A549 (cell line): ENCODE data around the gene POLR2L. TPM values are rescaled to one million over a fixed set of nuclear protein-coding genes. Genes with fewer than 3 reads are reported as not detected.

Experiments used
- ATAC-seq, 2 experiments: fragments of 200-7000 bp in 1 of 2; fragments of >200 bp in 1 of 2; cut with Nextera tagmentation in 1 of 2; cut with Tn5 transposase in 1 of 2; 3 replicates each; pipeline versions ENCODE4 v1.8.0 to v1.9.1; 2018 to 2020; ENCODE audit warnings: mild to moderate bottlenecking in 1 of 2, moderate library complexity in 1 of 2
- CTCF ChIA-PET: fragments of 300-600 bp; sonication (Branson Sonifier 250); formaldehyde crosslinking; extraction: SDS; loops from one replicate; lab custom pipeline; 2021; ENCODE audit warnings: antibody characterized with exemption, inconsistent platforms; lab: Yijun Ruan, JAX
- POLR2A ChIA-PET: fragments of 350-600 bp; formaldehyde crosslinking; extraction: SDS; loops from one replicate; lab custom pipeline; 2021; ENCODE audit warnings: antibody characterized with exemption, inconsistent platforms; lab: Yijun Ruan, JAX
- DNase-seq, 2 experiments: peaks; one replicate each; pipeline versions ENCODE4 v3.0.0 to v3.0.0-alpha.2; 2011 to 2016; ENCODE audit warnings: low read depth in 1 of 2, low spot score in 1 of 2
- FAIRE-seq: peaks from 2 replicates; lab custom pipeline; 2011; peaks lifted over from hg19 to GRCh38; lab: Jason Lieb, UNC
- H3K27ac ChIP-seq, 2 experiments: fragments of >200 bp; sonication (Bioruptor Twin); formaldehyde crosslinking; 3 replicates each; pipeline ENCODE4 v1.5.1; 2016 to 2017
- H3K4me1 ChIP-seq: fragments of >200 bp; sonication (Bioruptor Twin); formaldehyde crosslinking; 3 replicates; pipeline ENCODE4 v1.6.1; 2016
- H3K4me2 ChIP-seq: fragments of >200 bp; sonication (Bioruptor Twin); formaldehyde crosslinking; 3 replicates; pipeline ENCODE4 v1.6.1; 2016
- H3K4me3 ChIP-seq: fragments of >200 bp; sonication (Bioruptor Twin); formaldehyde crosslinking; 3 replicates; pipeline ENCODE4 v1.5.1; 2016
- H3K9me3 ChIP-seq: fragments of >200 bp; sonication (Bioruptor Twin); formaldehyde crosslinking; 3 replicates; pipeline ENCODE4 v1.6.1; 2016
- ATOH8 ChIP-seq: fragments of 250-450 bp; sonication (Bioruptor Pico); IDR thresholded peaks from 2 replicates; pipeline ENCODE4 v1.5.0; 2020; ENCODE audit warnings: low read depth, mild to moderate bottlenecking, moderate library complexity
- BCL3 ChIP-seq: fragments of >200 bp; sonication (Bioruptor Twin); formaldehyde crosslinking; IDR thresholded peaks from 3 replicates; pipeline ENCODE4 v1.6.1; 2016
- CBX2 ChIP-seq: fragments of 200-600 bp; sonication (generic); IDR thresholded peaks from 2 replicates; pipeline ENCODE4 v1.6.1; 2016; ENCODE audit warnings: low read depth, mild to moderate bottlenecking, borderline replicate concordance
- CBX8 ChIP-seq: fragments of 200-600 bp; sonication (generic); IDR thresholded peaks from 2 replicates; pipeline ENCODE4 v1.6.1; 2016
- CTCF ChIP-seq: fragments of >200 bp; sonication (Bioruptor Twin); formaldehyde crosslinking; IDR thresholded peaks from 3 replicates; pipeline ENCODE4 v1.5.1; 2016
- EHF ChIP-seq: fragments of 250-450 bp; sonication (Bioruptor Pico); IDR thresholded peaks from 2 replicates; pipeline ENCODE4 v1.5.0; 2020; ENCODE audit warnings: mild to moderate bottlenecking
- EHMT2 ChIP-seq: fragments of 200-600 bp; sonication (generic); IDR thresholded peaks from 2 replicates; pipeline ENCODE4 v1.6.1; 2016; ENCODE audit warnings: antibody characterized with exemption, low read depth, mild to moderate bottlenecking, moderate library complexity
- ELK1 ChIP-seq: fragments of 150-350 bp; IDR thresholded peaks from 2 replicates; pipeline ENCODE4 v1.6.1; 2014; ENCODE audit warnings: low read depth, mild to moderate bottlenecking, low read length
- EP300 ChIP-seq, 2 experiments: fragments of >200 bp; sonication (Bioruptor Twin); formaldehyde crosslinking; IDR thresholded peaks; 2 replicates in 1 of 2; 3 replicates in 1 of 2; pipeline ENCODE4 v1.6.1; 2016 to 2017
- ESRRA ChIP-seq: fragments of 150-350 bp; IDR thresholded peaks from 2 replicates; pipeline ENCODE4 v1.6.1; 2014; ENCODE audit warnings: mild to moderate bottlenecking, low read length, borderline replicate concordance
- FOSB ChIP-seq: fragments of 250-450 bp; sonication (Bioruptor Pico); IDR thresholded peaks from 2 replicates; pipeline ENCODE4 v1.5.0; 2020; ENCODE audit warnings: mild to moderate bottlenecking, moderate library complexity
- FOSL2 ChIP-seq, 2 experiments: fragments of 450-650 bp in 1 of 2; fragments of >200 bp in 1 of 2; sonication (Bioruptor Twin) in 1 of 2; formaldehyde crosslinking; IDR thresholded peaks; 2 replicates each; pipeline versions ENCODE4 v1.5.0 to v1.6.1; 2016 to 2020; ENCODE audit warnings: mild to moderate bottlenecking in 1 of 2, moderate library complexity in 1 of 2
- FOXS1 ChIP-seq: fragments of 250-450 bp; sonication (Bioruptor Pico); IDR thresholded peaks from 2 replicates; pipeline ENCODE4 v1.5.0; 2020; ENCODE audit warnings: mild to moderate bottlenecking, moderate library complexity
- GATA3 ChIP-seq: IDR thresholded peaks from 2 replicates; pipeline ENCODE4 v1.6.1; 2012; ENCODE audit warnings: borderline replicate concordance
- HDAC2 ChIP-seq: fragments of 200-600 bp; sonication (generic); IDR thresholded peaks from 2 replicates; pipeline ENCODE4 v1.6.1; 2016
- HES2 ChIP-seq: fragments of >200 bp; sonication (Bioruptor Twin); formaldehyde crosslinking; IDR thresholded peaks from 2 replicates; pipeline ENCODE4 v1.6.1; 2016
- HEYL ChIP-seq: fragments of 250-450 bp; sonication (Bioruptor Pico); IDR thresholded peaks from 2 replicates; pipeline ENCODE4 v1.8.0; 2021; ENCODE audit warnings: mild to moderate bottlenecking, moderate library complexity
- HOXA7 ChIP-seq: fragments of 250-450 bp; sonication (Bioruptor Pico); IDR thresholded peaks from 2 replicates; pipeline ENCODE4 v1.5.0; 2020; ENCODE audit warnings: mild to moderate bottlenecking, moderate library complexity
- HOXB13 ChIP-seq: fragments of 250-450 bp; sonication (Bioruptor Pico); IDR thresholded peaks from 2 replicates; pipeline ENCODE4 v1.5.0; 2020; ENCODE audit warnings: low read depth, mild to moderate bottlenecking, moderate library complexity
- JUN ChIP-seq, 2 experiments: fragments of >200 bp; sonication (Bioruptor Twin); formaldehyde crosslinking; IDR thresholded peaks; 2 replicates in 1 of 2; 3 replicates in 1 of 2; pipeline ENCODE4 v1.6.1; 2016 to 2017
- JUNB ChIP-seq: fragments of >200 bp; sonication (Bioruptor Twin); formaldehyde crosslinking; IDR thresholded peaks from 2 replicates; pipeline ENCODE4 v1.6.1; 2016
- KDM1A ChIP-seq: fragments of 200-600 bp; sonication (generic); IDR thresholded peaks from 2 replicates; pipeline ENCODE4 v1.6.1; 2016; ENCODE audit warnings: low read depth, mild to moderate bottlenecking
- KDM5A ChIP-seq: fragments of 200-600 bp; sonication (generic); IDR thresholded peaks from 2 replicates; pipeline ENCODE4 v1.6.1; 2016; ENCODE audit warnings: antibody characterized with exemption, mild to moderate bottlenecking
- MAFK ChIP-seq: fragments of 450-650 bp; IDR thresholded peaks from 2 replicates; pipeline ENCODE4 v1.6.1; 2014; ENCODE audit not compliant: partially characterized antibody
- NPAS2 ChIP-seq: fragments of 250-450 bp; sonication (Bioruptor Pico); IDR thresholded peaks from 2 replicates; pipeline ENCODE4 v1.8.0; 2022; ENCODE audit warnings: mild to moderate bottlenecking, moderate library complexity, borderline replicate concordance
- NR3C1 ChIP-seq: fragments of >200 bp; sonication (Bioruptor Twin); formaldehyde crosslinking; IDR thresholded peaks from 3 replicates; pipeline ENCODE4 v1.6.1; 2017
- PBX3 ChIP-seq: IDR thresholded peaks from 2 replicates; pipeline ENCODE4 v1.6.1; 2012
- PHF8 ChIP-seq: fragments of 200-600 bp; sonication (generic); IDR thresholded peaks from 2 replicates; pipeline ENCODE4 v1.6.1; 2016; ENCODE audit warnings: low read depth, mild to moderate bottlenecking, antibody characterized with exemption, moderate library complexity, borderline replicate concordance
- POLR2A ChIP-seq: IDR thresholded peaks from 2 replicates; pipeline ENCODE4 v1.6.1; 2012; ENCODE audit warnings: mild to moderate bottlenecking, low read length
- POLR2AphosphoS2 ChIP-seq: conservative IDR thresholded peaks from 2 replicates; pipeline ENCODE4 v1.6.1; 2012; ENCODE audit warnings: low read length, improper control_type of control experiment, inconsistent platforms
- RARB ChIP-seq: fragments of 250-450 bp; sonication (Bioruptor Pico); IDR thresholded peaks from 2 replicates; pipeline ENCODE4 v1.8.0; 2021; ENCODE audit warnings: mild to moderate bottlenecking, moderate library complexity
- RCOR1 ChIP-seq: fragments of 150-350 bp; IDR thresholded peaks from 2 replicates; pipeline ENCODE4 v1.6.1; 2014; ENCODE audit warnings: antibody characterized with exemption, low read length, low read depth
- RFX5 ChIP-seq: fragments of 450-650 bp; IDR thresholded peaks from 2 replicates; pipeline ENCODE4 v1.7.1; 2014; ENCODE audit warnings: antibody characterized with exemption, mild to moderate bottlenecking, moderate library complexity
- RNF2 ChIP-seq: fragments of 200-600 bp; sonication (generic); IDR thresholded peaks from 2 replicates; pipeline ENCODE4 v1.6.1; 2016; ENCODE audit warnings: low read depth, mild to moderate bottlenecking, antibody characterized with exemption, moderate library complexity, borderline replicate concordance
- SREBF2 ChIP-seq: fragments of 450-650 bp; IDR thresholded peaks from 2 replicates; pipeline ENCODE4 v1.6.1; 2014; ENCODE audit warnings: mild to moderate bottlenecking, moderate library complexity
- TFCP2L1 ChIP-seq: fragments of 250-450 bp; sonication (Bioruptor Pico); IDR thresholded peaks from 2 replicates; pipeline ENCODE4 v1.5.0; 2021; ENCODE audit warnings: mild to moderate bottlenecking
- TP53 ChIP-seq: fragments of 250-450 bp; sonication (Bioruptor Pico); IDR thresholded peaks from 2 replicates; pipeline ENCODE4 v1.5.0; 2021; ENCODE audit warnings: mild to moderate bottlenecking, moderate library complexity
- ZSCAN20 ChIP-seq: fragments of 250-450 bp; sonication (Bioruptor Pico); IDR thresholded peaks from 2 replicates; pipeline ENCODE4 v1.8.0; 2022; ENCODE audit warnings: mild to moderate bottlenecking, moderate library complexity
- WGBS: methylation state at CpG from one replicate; pipeline ENCODE4 v1.1.6; 2017; ENCODE audit errors: missing lambda C conversion rate; 5-methylcytosine and 5-hydroxymethylcytosine counted together
- polyA plus RNA-seq, 4 experiments: library from polyadenylated mRNA; depleted of rRNA in 3 of 4; stranded (reverse); fragments of >200 nt; fragmentation: RNase III in 1 of 4; extraction: RNeasy Plus Mini Kit Qiagen cat#74134 plus additional on column Dnase treatment in 1 of 4; gene quantifications; 2 replicates in 3 of 4; 3 replicates in 1 of 4; pipeline ENCODE4 v1.2.3, GENCODE V29; 2011 to 2017

The POLR2L gene
- polyA plus RNA-seq, 2 of the 4 experiments (the other 2 are of a cell fraction): 140 to 773 TPM

GRCh38 chr11:798093-798713 lies 44.1 kb downstream of the POLR2L start, which contains the start of gene SLC25A22:
TSS of gene SLC25A22 (minus strand) at chr11:798281. CDS start at chr11:795006, 3,275 bp downstream.
- POLR2A ChIA-PET: interaction anchor here (0.7 kb wide), 1 partner anchor 97 kb away, joined by 3 read pairs; no protein-coding TSS in a partner anchor
- peaks cover 28% of the 10 kb centered on the region for H3K4me1 ChIP-seq
- peak within 1 kb of the TSS; percentile 90 for H3K4me2 ChIP-seq
- no peaks in the 10 kb centered on the region for H3K9me3 ChIP-seq
- WGBS: 0% methylated on average over 4 of the region's 69 CpGs
- H3K27ac ChIP-seq: peak within 1 kb of the TSS; percentile 76 to 99
- DNase-seq (peak; percentile 79 to 87), FAIRE-seq (no peak), ATAC-seq (peak; percentile 51 to 69)
- peak within 1 kb of the TSS; percentile 66 for H3K4me3 ChIP-seq
- CTCF ChIA-PET: interaction anchor here (0.9 to 2.1 kb wide), 6 partner anchors 8 to 23 kb away, joined by 4 to 13 read pairs (median 7); partner anchors contain the start of genes CEND1, GATD1 and RPLP2
- TF ChIP-seq EHMT2 (no peak), MAFK (no peak), CTCF (peak; percentile 84), JUN (IDR thresholded peaks at IDR 0.05) (peak; percentile 50 to 88; a peak in 3 of 5 replicates), HOXA7 (CRISPR knock-in tag) (no peak), TFCP2L1 (CRISPR knock-in tag) (no peak), HOXB13 (no peak), CBX8 (no peak), ELK1 (no peak), RCOR1 (no peak), NPAS2 (CRISPR knock-in tag) (no peak), EP300 (IDR thresholded peaks at IDR 0.05) (no peak), ATOH8 (CRISPR knock-in tag) (no peak), POLR2AphosphoS2 (no peak), HEYL (CRISPR knock-in tag) (no peak), FOSB (CRISPR knock-in tag) (no peak), HDAC2 (no peak), PBX3 (0 out of 2 replicates have a peak, but pooled peaks have one; percentile 24), PHF8 (no peak), TP53 (peak; percentile 35; the same call in 1 of the 2 replicates), NR3C1 (no peak), FOXS1 (no peak), BCL3 (peak; percentile 63; the same call in 2 of the 3 replicates), EHF (CRISPR knock-in tag) (no peak), RFX5 (no peak), FOSL2 (IDR thresholded peaks at IDR 0.05) (no peak), FOSL2 (CRISPR knock-in tag; IDR thresholded peaks at IDR 0.05) (no peak), JUNB (no peak), GATA3 (no peak), HES2 (no peak), KDM5A (no peak), ESRRA (no peak), RARB (CRISPR knock-in tag) (no peak), CBX2 (no peak), ZSCAN20 (CRISPR knock-in tag) (no peak), KDM1A (no peak), RNF2 (no peak), POLR2A (peak; percentile 67), SREBF2 (no peak)
